Rectal smooth muscle tissue (tissue), 1 donor: ENCODE results near the gene WARS2.

Experiments used
- H3K27ac ChIP-seq: one replicate; pipeline ENCODE4 v1.7.0; 2013; ENCODE audit warnings: low read depth, low read length, inconsistent platforms
- H3K27me3 ChIP-seq: one replicate; pipeline ENCODE4 v1.7.0; 2013; ENCODE audit warnings: low read length; ENCODE audit not compliant: control insufficient read depth, insufficient read depth
- H3K36me3 ChIP-seq: one replicate; pipeline ENCODE4 v1.7.0; 2013; ENCODE audit warnings: low read length; ENCODE audit not compliant: control insufficient read depth, insufficient read depth
- H3K4me1 ChIP-seq: one replicate; pipeline ENCODE4 v1.7.0; 2013; ENCODE audit warnings: low read length; ENCODE audit not compliant: control insufficient read depth, insufficient read depth
- H3K4me3 ChIP-seq: one replicate; pipeline ENCODE4 v1.7.0; 2013; ENCODE audit warnings: low read length
- H3K9ac ChIP-seq: one replicate; pipeline ENCODE4 v1.7.0; 2013; ENCODE audit warnings: low read length

The WARS2 gene

GRCh38 chr1:119102051-119102450, 38.4 kb downstream of the WARS2 start:
- H3K4me1 ChIP-seq = no peaks in the 10 kb centered on the region
- no peaks in the 10 kb centered on the region for H3K27me3 ChIP-seq
- H3K4me3 ChIP-seq = no peak overlapping the region
- H3K9ac ChIP-seq = no peak overlapping the region
- no peak overlapping the region for H3K27ac ChIP-seq
- H3K36me3 ChIP-seq = no peaks in the 10 kb centered on the region

GRCh38 chr1:119101563-119101962, 38.9 kb downstream of the WARS2 start:
- Histone ChIP-seq H3K27ac (no peak overlapping the region), H3K36me3 (no peaks in the 10 kb centered on the region), H3K4me1 (no peaks in the 10 kb centered on the region), H3K4me3 (no peak overlapping the region), H3K9ac (no peak overlapping the region), H3K27me3 (no peaks in the 10 kb centered on the region)

GRCh38 chr1:119099775-119100174, 40.7 kb downstream of the WARS2 start:
- Histone ChIP-seq H3K27me3 (no peaks in the 10 kb centered on the region), H3K36me3 (no peaks in the 10 kb centered on the region), H3K27ac (no peak overlapping the region), H3K4me1 (no peaks in the 10 kb centered on the region), H3K4me3 (no peak overlapping the region), H3K9ac (no peak overlapping the region)

- Histone ChIP-seq H3K4me1 (no peaks in the 10 kb centered on the region), H3K27ac (no peak overlapping the region), H3K27me3 (no peaks in the 10 kb centered on the region), H3K9ac (no peak overlapping the region), H3K4me3 (no peak overlapping the region), H3K36me3 (no peaks in the 10 kb centered on the region)
Observed at GRCh38 chr1:119097380-119097779, 43.1 kb downstream of the WARS2 start.

- no peaks in the 10 kb centered on the region for H3K27me3 ChIP-seq
- H3K4me1 ChIP-seq = no peaks in the 10 kb centered on the region
- no peak overlapping the region for H3K27ac ChIP-seq
Observed at GRCh38 chr1:119093721-119094120, 46.7 kb downstream of the WARS2 start.

GRCh38 chr1:119091618-119092017, 48.8 kb downstream of the WARS2 start:
- no peak overlapping the region for H3K4me3 ChIP-seq
- no peaks in the 10 kb centered on the region for H3K4me1 ChIP-seq
- H3K9ac ChIP-seq = no peak overlapping the region
- no peaks in the 10 kb centered on the region for H3K36me3 ChIP-seq
- H3K27me3 ChIP-seq = no peaks in the 10 kb centered on the region
- no peak overlapping the region for H3K27ac ChIP-seq

More at GRCh38 chr1:119093721-119094120, 46.7 kb downstream of the WARS2 start:
- no peak overlapping the region for H3K9ac ChIP-seq
- no peaks in the 10 kb centered on the region for H3K36me3 ChIP-seq
- H3K4me3 ChIP-seq = no peak overlapping the region

- no peaks in the 10 kb centered on the region for H3K27me3 ChIP-seq
- no peaks in the 10 kb centered on the region for H3K36me3 ChIP-seq
- H3K4me3 ChIP-seq = no peak overlapping the region
- no peak overlapping the region for H3K9ac ChIP-seq
- H3K27ac ChIP-seq = no peak overlapping the region
- no peaks in the 10 kb centered on the region for H3K4me1 ChIP-seq
Observed at GRCh38 chr1:119090250-119090649, 50.2 kb downstream of the WARS2 start.

- no peak overlapping the region for H3K4me3 ChIP-seq
- H3K9ac ChIP-seq = no peak overlapping the region
- H3K36me3 ChIP-seq = no peaks in the 10 kb centered on the region
- no peaks in the 10 kb centered on the region for H3K27me3 ChIP-seq
- H3K4me1 ChIP-seq = no peaks in the 10 kb centered on the region
- no peak overlapping the region for H3K27ac ChIP-seq
Observed at GRCh38 chr1:119086830-119087229, 53.6 kb downstream of the WARS2 start.

- Histone ChIP-seq H3K4me1 (peaks cover 3% of the 10 kb centered on the region), H3K27me3 (no peaks in the 10 kb centered on the region), H3K4me3 (no peak overlapping the region), H3K27ac (no peak overlapping the region), H3K9ac (no peak overlapping the region), H3K36me3 (no peaks in the 10 kb centered on the region)
Observed at GRCh38 chr1:119084798-119085197, 55.7 kb downstream of the WARS2 start.

- Histone ChIP-seq H3K36me3 (no peaks in the 10 kb centered on the region), H3K4me3 (no peak overlapping the region), H3K27ac (no peak overlapping the region), H3K4me1 (peaks cover 3% of the 10 kb centered on the region), H3K27me3 (no peaks in the 10 kb centered on the region), H3K9ac (no peak overlapping the region)
Observed at GRCh38 chr1:119083980-119084379, 56.5 kb downstream of the WARS2 start.

GRCh38 chr1:119083479-119083878, 57.0 kb downstream of the WARS2 start:
- no peaks in the 10 kb centered on the region for H3K36me3 ChIP-seq
- peaks cover 3% of the 10 kb centered on the region for H3K4me1 ChIP-seq
- no peak overlapping the region for H3K27ac ChIP-seq
- H3K9ac ChIP-seq = no peak overlapping the region
- no peak overlapping the region for H3K4me3 ChIP-seq
- H3K27me3 ChIP-seq = no peaks in the 10 kb centered on the region

GRCh38 chr1:119081700-119082099, 58.8 kb downstream of the WARS2 start:
- peaks cover 3% of the 10 kb centered on the region for H3K4me1 ChIP-seq
- no peak overlapping the region for H3K4me3 ChIP-seq
- no peak overlapping the region for H3K9ac ChIP-seq
- no peaks in the 10 kb centered on the region for H3K36me3 ChIP-seq
- no peaks in the 10 kb centered on the region for H3K27me3 ChIP-seq
- no peak overlapping the region for H3K27ac ChIP-seq

GRCh38 chr1:119081267-119081666, 59.2 kb downstream of the WARS2 start:
- H3K4me1 ChIP-seq = peaks cover 3% of the 10 kb centered on the region
- no peaks in the 10 kb centered on the region for H3K27me3 ChIP-seq
- H3K9ac ChIP-seq = no peak overlapping the region
- H3K4me3 ChIP-seq = no peak overlapping the region
- no peak overlapping the region for H3K27ac ChIP-seq
- H3K36me3 ChIP-seq = no peaks in the 10 kb centered on the region
